Endodermal cell (in vitro differentiated cells): ENCODE measurements around the gene RANBP10. TPM values are rescaled to one million over a fixed set of nuclear protein-coding genes. Genes with fewer than 3 reads are reported as not detected.

Experiments
- DNase-seq: peaks from one replicate; pipeline ENCODE4 v3.0.0-alpha.2; 2017
- H3K27ac ChIP-seq: 2 replicates; pipeline ENCODE4 v1.5.1; 2013; ENCODE audit warnings: mild to moderate bottlenecking, low read depth, low read length, moderate library complexity
- H3K27me3 ChIP-seq: 2 replicates; pipeline ENCODE4 v1.6.1; 2013; ENCODE audit warnings: mild to moderate bottlenecking, low read length, moderate library complexity; ENCODE audit not compliant: insufficient read depth, control insufficient read depth, poor library complexity, severe bottlenecking
- H3K36me3 ChIP-seq: 2 replicates; pipeline ENCODE4 v1.7.0; 2013; ENCODE audit warnings: mild to moderate bottlenecking, low read length, moderate library complexity; ENCODE audit not compliant: control insufficient read depth, insufficient read depth
- H3K4me1 ChIP-seq: one replicate; pipeline ENCODE4 v1.7.0; 2013; ENCODE audit warnings: low read length; ENCODE audit not compliant: control insufficient read depth, insufficient read depth
- H3K4me3 ChIP-seq: 2 replicates; pipeline ENCODE4 v1.5.1; 2013; ENCODE audit warnings: mild to moderate bottlenecking, low read length, moderate library complexity
- H3K9ac ChIP-seq: 2 replicates; pipeline ENCODE4 v1.6.1; 2013; ENCODE audit warnings: mild to moderate bottlenecking, low read length, moderate library complexity; ENCODE audit not compliant: poor library complexity, severe bottlenecking; ENCODE audit errors: extremely low read depth
- H3K9me3 ChIP-seq: 2 replicates; pipeline ENCODE4 v1.6.1; 2013; ENCODE audit warnings: mild to moderate bottlenecking, low read length, moderate library complexity; ENCODE audit not compliant: control insufficient read depth
- H3K27ac Mint-ChIP-seq: 2 replicates; pipeline ENCODE4 v1.8.0; 2020; ENCODE audit warnings: mixed read lengths
- H3K27me3 Mint-ChIP-seq: 2 replicates; pipeline ENCODE4 v1.8.0; 2021; ENCODE audit warnings: mild to moderate bottlenecking, mixed read lengths; ENCODE audit not compliant: insufficient read depth
- H3K36me3 Mint-ChIP-seq: 2 replicates; pipeline ENCODE4 v1.8.0; 2020; ENCODE audit warnings: low read depth, mixed read lengths
- H3K4me1 Mint-ChIP-seq: 2 replicates; pipeline ENCODE4 v1.8.0; 2020; ENCODE audit warnings: mixed read lengths
- H3K4me3 Mint-ChIP-seq: 2 replicates; pipeline ENCODE4 v1.8.0; 2020; ENCODE audit warnings: mild to moderate bottlenecking, moderate library complexity, mixed read lengths
- H3K9me3 Mint-ChIP-seq: 2 replicates; pipeline ENCODE4 v1.8.0; 2020; ENCODE audit warnings: mild to moderate bottlenecking, mixed read lengths
- WGBS, 2 experiments: methylation state at CpG; one replicate each; pipeline versions ENCODE4 v1.1.5 to v1.1.7; 2013; ENCODE audit warnings: missing lambda C conversion rate in 2 of 2, mixed read lengths in 1 of 2; ENCODE audit not compliant: insufficient coverage in 1 of 2, insufficient read length in 1 of 2; 5-methylcytosine and 5-hydroxymethylcytosine counted together
- total RNA-seq, 2 donors: library from RNA; stranded (reverse); fragmentation: NEBNext Ultra II Directional in 1 of 2; extraction: Animal tissue kit (Norgen Biotek cat#: 25700) in 1 of 2; gene quantifications; 2 replicates in 1 of 2; 3 replicates in 1 of 2; pipeline ENCODE4 v1.2.1, GENCODE V29; 2021
- TF ChIP-seq, protein P1 (sequence below): fragments of 200-600 bp; sonication (generic); conservative IDR thresholded peaks from 2 replicates; pipeline ENCODE4 v1.5.0; 2021; ENCODE audit warnings: antibody characterized with exemption, mild to moderate bottlenecking

Gene RANBP10
- total RNA-seq, 2 donors from 2014 or later, result 19.2 to 22.5 TPM

DNA sequence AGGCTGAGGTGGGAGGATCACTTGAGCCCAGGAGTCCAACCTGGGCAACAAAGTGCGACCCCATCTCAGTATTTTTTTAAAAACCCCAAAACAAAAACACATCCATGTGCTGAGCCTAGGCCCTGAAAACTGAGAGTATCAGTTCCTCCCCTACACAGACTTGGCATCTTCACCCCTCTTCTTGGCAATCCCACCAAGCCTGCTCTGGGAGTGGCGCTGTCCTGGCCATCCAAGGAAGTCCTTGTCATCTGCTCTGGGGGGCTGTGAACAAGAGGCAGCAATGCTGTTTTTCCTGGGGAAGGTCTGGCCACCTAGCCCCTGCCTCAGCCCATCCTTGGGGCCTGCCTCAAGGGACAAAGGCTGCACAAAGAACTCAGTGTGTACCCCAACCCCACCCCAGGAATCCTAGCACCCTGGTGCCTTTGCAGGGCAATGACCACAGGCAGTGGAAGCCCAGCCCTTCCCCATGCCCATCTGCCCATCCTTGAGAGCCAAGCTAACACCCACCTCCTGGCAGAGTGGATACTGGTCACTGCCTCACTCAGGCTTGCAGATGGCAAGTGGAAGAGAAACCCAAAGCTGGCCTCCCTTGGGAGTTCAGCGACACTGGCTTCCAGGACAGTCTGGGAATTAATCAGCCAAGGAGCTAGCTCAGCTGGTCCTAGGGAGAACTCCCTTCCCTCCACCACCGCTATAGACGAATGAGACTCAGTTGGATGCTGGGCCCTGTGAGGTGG is 72.5 kb downstream of the RANBP10 start:
- Mint-ChIP-seq H3K4me1 (no peaks in the 10 kb centered on the region), H3K27ac (no peak overlapping the region), H3K36me3 (peaks cover 38% of the 10 kb centered on the region), H3K27me3 (no peaks in the 10 kb centered on the region), H3K9me3 (no peaks in the 10 kb centered on the region), H3K4me3 (no peak overlapping the region)
- no peak for DNase-seq
- H3K36me3 ChIP-seq, result peaks cover 23% of the 10 kb centered on the region
- no peaks in the 10 kb centered on the region for H3K9me3 ChIP-seq
- H3K4me1 ChIP-seq, result no peaks in the 10 kb centered on the region
- H3K4me3 ChIP-seq, result no peak overlapping the region
- no peaks in the 10 kb centered on the region for H3K27me3 ChIP-seq
- TF ChIP-seq, protein P1, sequence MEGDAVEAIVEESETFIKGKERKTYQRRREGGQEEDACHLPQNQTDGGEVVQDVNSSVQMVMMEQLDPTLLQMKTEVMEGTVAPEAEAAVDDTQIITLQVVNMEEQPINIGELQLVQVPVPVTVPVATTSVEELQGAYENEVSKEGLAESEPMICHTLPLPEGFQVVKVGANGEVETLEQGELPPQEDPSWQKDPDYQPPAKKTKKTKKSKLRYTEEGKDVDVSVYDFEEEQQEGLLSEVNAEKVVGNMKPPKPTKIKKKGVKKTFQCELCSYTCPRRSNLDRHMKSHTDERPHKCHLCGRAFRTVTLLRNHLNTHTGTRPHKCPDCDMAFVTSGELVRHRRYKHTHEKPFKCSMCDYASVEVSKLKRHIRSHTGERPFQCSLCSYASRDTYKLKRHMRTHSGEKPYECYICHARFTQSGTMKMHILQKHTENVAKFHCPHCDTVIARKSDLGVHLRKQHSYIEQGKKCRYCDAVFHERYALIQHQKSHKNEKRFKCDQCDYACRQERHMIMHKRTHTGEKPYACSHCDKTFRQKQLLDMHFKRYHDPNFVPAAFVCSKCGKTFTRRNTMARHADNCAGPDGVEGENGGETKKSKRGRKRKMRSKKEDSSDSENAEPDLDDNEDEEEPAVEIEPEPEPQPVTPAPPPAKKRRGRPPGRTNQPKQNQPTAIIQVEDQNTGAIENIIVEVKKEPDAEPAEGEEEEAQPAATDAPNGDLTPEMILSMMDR, result no peak
- no peak overlapping the region for H3K9ac ChIP-seq
- no peak overlapping the region for H3K27ac ChIP-seq
- WGBS, 2 experiments, result 91 to 98% methylated on average over 5 of the region's 5 CpGs

DNA sequence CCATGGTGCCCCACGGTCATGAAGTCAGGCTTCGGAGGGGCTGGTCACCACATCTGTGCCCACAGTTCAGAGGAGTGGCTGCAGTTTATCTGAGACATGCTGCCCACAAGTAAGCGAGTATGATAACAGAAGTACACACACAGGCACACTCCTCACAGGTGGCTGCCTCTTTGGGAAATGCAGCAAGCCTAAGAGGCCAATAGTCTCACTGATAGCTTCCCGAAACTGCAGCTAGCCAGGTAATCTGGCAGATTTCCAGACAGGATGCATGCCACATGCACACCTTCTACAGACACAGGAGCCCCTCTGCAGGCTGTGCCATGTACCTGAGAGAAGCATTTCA is 74.6 kb downstream of the RANBP10 start:
- H3K4me3 ChIP-seq, result no peak overlapping the region
- Mint-ChIP-seq H3K4me1 (no peaks in the 10 kb centered on the region), H3K36me3 (peaks cover 40% of the 10 kb centered on the region), H3K4me3 (no peak overlapping the region), H3K27me3 (no peaks in the 10 kb centered on the region), H3K9me3 (no peaks in the 10 kb centered on the region), H3K27ac (no peak overlapping the region)
- H3K9ac ChIP-seq, result no peak overlapping the region
- TF ChIP-seq, protein P1, result no peak
- no peaks in the 10 kb centered on the region for H3K4me1 ChIP-seq
- peaks cover 24% of the 10 kb centered on the region for H3K36me3 ChIP-seq
- no peaks in the 10 kb centered on the region for H3K27me3 ChIP-seq
- no peaks in the 10 kb centered on the region for H3K9me3 ChIP-seq
- H3K27ac ChIP-seq, result no peak overlapping the region
- DNase-seq, result no peak
- WGBS, 2 experiments, result 87 to 89% methylated on average over 2 to 4 of the region's 4 CpGs

DNA sequence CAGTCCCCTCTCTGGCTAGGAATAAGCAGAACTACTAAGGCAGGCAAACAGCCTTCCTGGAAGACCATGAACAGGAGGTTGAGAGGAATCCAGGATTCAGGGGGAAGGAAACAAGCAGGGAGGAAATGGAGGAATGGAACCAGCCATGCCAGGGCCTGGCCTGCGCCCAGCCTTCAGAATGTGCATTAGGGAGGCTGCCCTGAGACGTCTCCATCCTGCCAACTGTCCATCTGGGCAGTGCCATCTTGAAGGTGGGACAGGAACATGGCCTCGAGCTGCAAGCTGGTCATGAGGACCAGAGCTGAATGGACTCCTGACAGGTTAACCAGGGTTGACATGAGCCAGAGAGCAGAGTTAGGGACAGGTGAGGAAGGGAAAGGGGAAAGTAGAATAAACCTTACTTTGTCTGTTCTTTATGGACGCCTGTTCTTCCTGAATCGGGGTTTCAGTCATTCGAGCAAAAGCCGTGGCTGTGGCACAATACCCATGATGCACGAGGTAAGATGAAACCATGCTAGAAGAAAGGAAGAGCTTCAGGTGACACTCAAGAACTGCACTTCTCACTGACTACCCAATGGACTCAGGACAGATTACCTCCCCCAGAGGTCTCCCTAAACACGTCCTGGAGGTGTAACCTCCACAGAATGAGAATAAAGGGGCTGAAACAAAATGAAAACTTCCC is 75.1 kb downstream of the RANBP10 start:
- Mint-ChIP-seq H3K4me1 (no peaks in the 10 kb centered on the region), H3K36me3 (peaks cover 36% of the 10 kb centered on the region), H3K9me3 (no peaks in the 10 kb centered on the region), H3K27me3 (no peaks in the 10 kb centered on the region), H3K27ac (no peak overlapping the region), H3K4me3 (no peak overlapping the region)
- TF ChIP-seq, protein P1, result no peak
- Histone ChIP-seq H3K27ac (no peak overlapping the region), H3K4me1 (no peaks in the 10 kb centered on the region), H3K9ac (no peak overlapping the region), H3K36me3 (peaks cover 24% of the 10 kb centered on the region), H3K9me3 (no peaks in the 10 kb centered on the region), H3K4me3 (no peak overlapping the region), H3K27me3 (no peaks in the 10 kb centered on the region)
- WGBS, 2 experiments, result 91 to 96% methylated on average over 7 to 9 of the region's 9 CpGs
- no peak for DNase-seq
